GM21619 (cell line): ENCODE measurements around the gene APAF1.
"Not testable (repeated sequence)": the region's sequence is repeated elsewhere in the genome, so short reads cannot be mapped to it uniquely, and the experiment has no call there.

Source experiments
- ATAC-seq: cut with Tn5 transposase; IDR thresholded peaks from one replicate; pipeline ENCODE4 v1.9.1; 2021; ENCODE audit not compliant: unreplicated experiment

APAF1 gene

DNA sequence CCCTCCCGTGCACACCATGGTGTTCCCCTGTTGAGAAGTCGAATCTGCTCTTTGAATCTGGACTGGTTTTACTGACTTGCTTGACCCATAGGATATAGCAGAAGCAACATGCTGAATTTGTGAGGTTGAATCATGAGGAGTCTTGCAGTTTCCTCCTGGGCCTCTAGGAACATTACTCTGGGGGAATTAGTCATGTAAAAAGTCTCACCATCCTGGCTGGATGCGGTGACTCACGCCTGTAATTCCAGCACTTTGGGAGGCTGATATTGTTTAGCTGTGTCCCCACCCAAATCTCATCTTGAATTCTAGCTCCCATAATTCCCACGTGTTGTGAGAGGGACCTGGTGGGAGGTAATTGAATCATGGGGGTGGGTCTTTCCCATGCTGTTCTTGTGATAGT lies 110.8 kb downstream of the APAF1 start:
- ATAC-seq = not testable (repeated sequence)

DNA sequence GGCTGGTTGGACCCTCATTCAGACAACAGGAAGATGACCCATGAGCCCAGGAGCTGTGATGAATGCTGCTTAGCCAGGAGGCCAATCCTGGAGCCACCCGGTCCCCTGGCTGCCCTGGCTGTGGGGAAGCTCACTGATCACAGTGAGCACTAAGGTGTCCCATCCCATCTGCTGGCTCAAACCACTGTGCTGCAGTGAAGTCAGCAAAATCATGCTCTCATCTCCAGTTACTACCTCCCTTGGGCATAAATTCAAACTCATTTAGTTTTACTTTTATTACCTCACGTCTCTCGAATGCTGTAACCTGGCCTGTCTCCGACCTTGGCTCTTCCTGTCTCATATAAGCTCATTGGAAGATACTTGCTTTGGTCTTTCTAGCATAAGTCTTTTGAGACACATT lies 112.4 kb downstream of the APAF1 start:
- ATAC-seq = no peak

DNA sequence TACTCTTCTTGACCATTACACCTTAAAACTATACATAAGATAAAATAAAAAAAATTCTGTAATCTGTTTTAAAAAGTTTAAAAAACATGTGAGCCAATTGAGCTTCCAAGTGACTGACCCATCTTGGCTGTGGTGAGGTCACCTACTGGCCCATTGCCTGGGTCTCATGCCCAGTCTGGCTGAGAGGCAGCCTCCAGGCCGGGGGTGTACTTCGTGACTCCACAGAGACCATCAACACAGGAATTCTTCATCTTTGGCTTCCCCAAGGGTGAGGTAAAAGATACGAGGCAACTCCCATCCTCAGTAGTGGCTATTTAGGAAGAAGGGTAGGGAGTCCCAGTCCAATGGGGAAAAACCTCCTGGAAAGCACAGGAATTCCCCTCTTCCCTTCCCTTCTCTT lies 113.2 kb downstream of the APAF1 start:
- ATAC-seq = no peak

GRCh38 chr12:98763656-98764055 lies 118.6 kb downstream of the APAF1 start:
- ATAC-seq = no peak

DNA sequence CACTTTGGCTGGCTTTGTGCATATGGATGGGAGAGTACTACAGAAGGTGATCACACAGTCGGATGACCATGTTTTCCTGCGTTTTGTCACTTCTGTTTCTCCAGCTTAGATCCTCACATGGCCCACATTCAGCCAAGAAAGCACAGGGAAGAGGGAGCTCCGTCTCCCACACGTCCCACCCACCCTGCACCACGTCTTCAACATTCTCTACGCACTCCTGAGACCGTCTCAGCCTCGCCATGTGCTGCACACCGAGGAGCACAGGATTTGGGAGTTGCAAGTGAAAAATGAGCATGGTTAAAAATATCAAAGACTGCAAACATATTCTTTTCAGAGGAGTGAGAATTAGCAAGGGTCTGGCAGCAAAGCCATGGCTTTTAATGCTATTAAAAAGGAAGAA lies 122.2 kb downstream of the APAF1 start:
- ATAC-seq = no peak

DNA sequence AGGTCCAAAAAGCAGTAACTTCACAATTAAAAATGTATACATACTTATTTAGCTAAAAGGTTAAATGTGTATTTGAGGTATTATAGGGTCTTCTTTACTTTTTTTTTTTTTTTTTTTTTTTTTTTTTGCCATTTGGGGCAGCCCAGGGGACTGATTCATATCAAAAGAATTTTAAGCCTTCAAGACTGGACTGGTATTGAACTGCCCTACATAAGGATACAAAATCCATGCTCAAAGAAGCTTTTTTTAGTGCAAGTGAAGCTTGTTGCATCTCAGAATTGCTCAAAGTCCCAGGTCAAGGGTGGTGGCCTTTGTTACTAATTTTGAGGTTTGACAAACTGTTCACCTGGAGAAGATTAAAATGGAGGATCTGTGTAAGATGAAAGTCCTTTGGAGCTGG lies 124.0 kb downstream of the APAF1 start:
- ATAC-seq = no peak

GRCh38 chr12:98770230-98770629 lies 125.1 kb downstream of the APAF1 start:
- ATAC-seq = no peak

- no peak for ATAC-seq
Measured at GRCh38 chr12:98771811-98772752, 127.0 kb downstream of the APAF1 start.

GRCh38 chr12:98772818-98773217 lies 127.7 kb downstream of the APAF1 start:
- no peak for ATAC-seq

GRCh38 chr12:98780261-98780660 lies 135.2 kb downstream of the APAF1 start:
- no peak for ATAC-seq

DNA sequence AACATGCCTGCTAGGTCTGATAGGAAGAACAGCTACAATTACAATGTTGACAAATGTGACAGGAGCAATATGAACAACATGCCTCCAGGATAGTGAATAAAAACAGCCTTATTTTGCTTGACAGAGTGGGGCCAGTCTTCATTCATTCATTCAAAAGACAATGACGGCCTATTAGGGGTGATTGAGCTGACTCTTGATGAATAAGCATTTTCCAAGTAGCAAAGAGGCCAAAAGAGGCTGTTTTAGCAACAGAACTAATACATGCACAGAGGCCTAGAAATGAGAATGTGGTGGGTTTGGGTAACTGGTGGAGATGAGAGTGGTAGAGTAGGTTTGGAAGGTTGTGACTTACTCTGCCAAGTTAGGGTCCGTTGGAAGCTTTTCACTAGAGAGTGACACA lies 138.3 kb downstream of the APAF1 start:
- ATAC-seq = no peak
